Measurements from ENCODE around the gene RAET1G. TPM values are rescaled to one million over a fixed set of nuclear protein-coding genes. Genes with fewer than 3 reads are reported as not detected.

Gene RAET1G
- total RNA-seq, 1 donor, result 4.6 TPM

DNA sequence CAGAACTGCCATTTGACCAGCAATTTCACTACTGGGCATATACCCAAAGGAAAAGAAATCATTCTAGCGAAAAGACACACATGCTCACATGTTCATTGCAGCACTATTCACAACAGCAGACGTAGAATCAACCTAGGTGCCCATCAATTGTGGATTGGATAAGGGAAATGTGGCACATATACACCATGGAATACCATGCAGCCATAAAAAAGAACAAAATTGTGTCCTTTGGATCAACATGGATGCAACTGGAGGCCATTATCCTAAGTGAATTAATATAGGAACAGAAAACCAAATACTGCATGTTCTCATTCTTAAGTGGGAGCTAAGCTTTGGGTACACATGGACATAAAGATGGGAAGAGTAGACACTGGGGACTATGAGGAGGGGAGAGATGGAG lies 41.1 kb downstream of the RAET1G start:
- DNase-seq (ENCODE audit: low read depth), result no peak
- no peak overlapping the region for H3K4me3 ChIP-seq (ENCODE audit: low read depth, low read length)
- TF ChIP-seq, protein P1, sequence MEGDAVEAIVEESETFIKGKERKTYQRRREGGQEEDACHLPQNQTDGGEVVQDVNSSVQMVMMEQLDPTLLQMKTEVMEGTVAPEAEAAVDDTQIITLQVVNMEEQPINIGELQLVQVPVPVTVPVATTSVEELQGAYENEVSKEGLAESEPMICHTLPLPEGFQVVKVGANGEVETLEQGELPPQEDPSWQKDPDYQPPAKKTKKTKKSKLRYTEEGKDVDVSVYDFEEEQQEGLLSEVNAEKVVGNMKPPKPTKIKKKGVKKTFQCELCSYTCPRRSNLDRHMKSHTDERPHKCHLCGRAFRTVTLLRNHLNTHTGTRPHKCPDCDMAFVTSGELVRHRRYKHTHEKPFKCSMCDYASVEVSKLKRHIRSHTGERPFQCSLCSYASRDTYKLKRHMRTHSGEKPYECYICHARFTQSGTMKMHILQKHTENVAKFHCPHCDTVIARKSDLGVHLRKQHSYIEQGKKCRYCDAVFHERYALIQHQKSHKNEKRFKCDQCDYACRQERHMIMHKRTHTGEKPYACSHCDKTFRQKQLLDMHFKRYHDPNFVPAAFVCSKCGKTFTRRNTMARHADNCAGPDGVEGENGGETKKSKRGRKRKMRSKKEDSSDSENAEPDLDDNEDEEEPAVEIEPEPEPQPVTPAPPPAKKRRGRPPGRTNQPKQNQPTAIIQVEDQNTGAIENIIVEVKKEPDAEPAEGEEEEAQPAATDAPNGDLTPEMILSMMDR (IDR thresholded peaks at IDR 0.05; ENCODE audit: insufficient read depth, low read length), result no peak

- no peak for DNase-seq (ENCODE audit: low read depth)
- TF ChIP-seq, protein P1 (IDR thresholded peaks at IDR 0.05; ENCODE audit: insufficient read depth, low read length), result no peak
- no peak overlapping the region for H3K4me3 ChIP-seq (ENCODE audit: low read depth, low read length)
Observed at GRCh38 chr6:149881066-149881766, 41.7 kb downstream of the RAET1G start.

- TF ChIP-seq, protein P1 (IDR thresholded peaks at IDR 0.05; ENCODE audit: insufficient read depth, low read length), result no peak
- no peak overlapping the region for H3K4me3 ChIP-seq (ENCODE audit: low read depth, low read length)
- DNase-seq (ENCODE audit: low read depth), result no peak
Observed at GRCh38 chr6:149877659-149878058, 45.3 kb downstream of the RAET1G start.

- no peak for DNase-seq (ENCODE audit: low read depth)
- TF ChIP-seq, protein P1 (IDR thresholded peaks at IDR 0.05; ENCODE audit: insufficient read depth, low read length), result no peak
- no peak overlapping the region for H3K4me3 ChIP-seq (ENCODE audit: low read depth, low read length)
Observed at GRCh38 chr6:149876241-149876933, 46.5 kb downstream of the RAET1G start.

DNA sequence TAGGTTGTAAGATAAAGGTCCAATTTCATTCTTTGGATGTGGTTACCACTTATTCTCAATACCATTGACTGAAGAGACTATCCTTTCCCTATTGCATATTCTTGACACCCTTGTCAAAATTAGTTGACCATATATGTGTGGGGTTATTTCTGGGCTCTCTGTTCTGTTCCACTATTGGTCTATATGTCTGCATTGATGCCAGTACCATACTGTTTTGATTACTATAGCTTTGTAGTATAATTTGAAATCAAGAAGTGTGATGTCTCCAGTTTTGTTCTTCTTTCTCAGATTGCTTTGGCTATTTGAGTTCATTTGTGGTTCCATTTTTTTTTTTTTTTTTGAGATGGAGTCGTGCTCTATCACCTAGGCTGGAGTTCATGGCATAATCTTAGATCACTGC lies 50.7 kb downstream of the RAET1G start:
- DNase-seq (ENCODE audit: low read depth), result no peak
- no peak overlapping the region for H3K4me3 ChIP-seq (ENCODE audit: low read depth, low read length)
- TF ChIP-seq, protein P1 (IDR thresholded peaks at IDR 0.05; ENCODE audit: insufficient read depth, low read length), result no peak

GRCh38 chr6:149871182-149871581 lies 51.7 kb downstream of the RAET1G start:
- no peak for DNase-seq (ENCODE audit: low read depth)
- TF ChIP-seq, protein P1 (IDR thresholded peaks at IDR 0.05; ENCODE audit: insufficient read depth, low read length), result no peak
- no peak overlapping the region for H3K4me3 ChIP-seq (ENCODE audit: low read depth, low read length)
